IMR-90 (cell line): ENCODE measurements around the gene RRP8. TPM values are rescaled to one million over a fixed set of nuclear protein-coding genes. Genes with fewer than 3 reads are reported as not detected.

Source experiments
- ATAC-seq: fragments of 200-7000 bp; cut with Tn5 transposase; 2 replicates; pipeline ENCODE4 v1.9.1; 2020; ENCODE audit warnings: low read depth, mild to moderate bottlenecking, moderate library complexity
- BruUV-seq: library from RNA; stranded (reverse); fragments of 400-500 nt; replicated peaks from 2 replicates; lab custom pipeline; 2021; lab: Mats Ljungman, UMichigan
- CTCF ChIA-PET: fragments of 300-600 bp; formaldehyde crosslinking; extraction: SDS; loops from one replicate; lab custom pipeline; 2021; ENCODE audit warnings: antibody characterized with exemption; lab: Yijun Ruan, JAX
- POLR2A ChIA-PET: fragments of 300-600 bp; sonication (Branson Sonifier 250); formaldehyde crosslinking; loops from one replicate; lab custom pipeline; 2022; ENCODE audit warnings: antibody characterized with exemption; ENCODE audit not compliant: unreplicated experiment; lab: Charles Lee
- DNase-seq: peaks from one replicate; pipeline ENCODE4 v3.0.0; 2013
- H2AFZ ChIP-seq: replicated peaks from 2 replicates; pipeline ENCODE3; 2013; ENCODE audit warnings: low read length, mild to moderate bottlenecking; ENCODE audit not compliant: poor library complexity
- H2AK5ac ChIP-seq: 2 replicates; pipeline ENCODE4 v1.6.1; 2013; ENCODE audit warnings: low read depth, low read length, inconsistent platforms
- H2AK9ac ChIP-seq: replicated peaks from 2 replicates; pipeline ENCODE3; 2013; ENCODE audit warnings: mild to moderate bottlenecking, low read depth, low read length, moderate library complexity; ENCODE audit not compliant: poor library complexity
- H2BK120ac ChIP-seq: 2 replicates; pipeline ENCODE4 v1.6.1; 2013; ENCODE audit warnings: low read depth, low read length, inconsistent platforms
- H2BK15ac ChIP-seq: 3 replicates; pipeline ENCODE4 v1.6.1; 2013; ENCODE audit warnings: low read depth, low read length, inconsistent platforms
- H2BK20ac ChIP-seq: 2 replicates; pipeline ENCODE4 v1.6.1; 2013; ENCODE audit warnings: low read depth, mild to moderate bottlenecking, inconsistent platforms, low read length, moderate library complexity
- H2BK5ac ChIP-seq: 2 replicates; pipeline ENCODE4 v1.6.1; 2013; ENCODE audit warnings: mild to moderate bottlenecking, low read depth, low read length, inconsistent platforms; ENCODE audit not compliant: poor library complexity, severe bottlenecking
- H3K14ac ChIP-seq: replicated peaks from 2 replicates; pipeline ENCODE4 v1.6.1; 2013; ENCODE audit warnings: low read depth, low read length, inconsistent platforms
- H3K18ac ChIP-seq: 2 replicates; pipeline ENCODE4 v1.6.1; 2013; ENCODE audit warnings: low read depth, low read length, control low read depth
- H3K23ac ChIP-seq: 2 replicates; pipeline ENCODE4 v1.6.1; 2013; ENCODE audit warnings: low read depth, low read length, inconsistent platforms
- H3K27ac ChIP-seq: 2 replicates; pipeline ENCODE4 v1.5.1; 2013; ENCODE audit warnings: mild to moderate bottlenecking, control low read depth, low read length; ENCODE audit not compliant: insufficient read depth
- H3K27me3 ChIP-seq: 2 replicates; pipeline ENCODE4 v1.6.1; 2013; ENCODE audit warnings: low read length; ENCODE audit not compliant: control insufficient read depth, insufficient read depth
- H3K36me3 ChIP-seq: 2 replicates; pipeline ENCODE4 v1.6.1; 2013; ENCODE audit warnings: low read length, mixed read lengths; ENCODE audit not compliant: control insufficient read depth, insufficient read depth
- H3K4ac ChIP-seq: 2 replicates; pipeline ENCODE4 v1.6.1; 2013; ENCODE audit warnings: low read depth, low read length, inconsistent platforms
- H3K4me1 ChIP-seq: 2 replicates; pipeline ENCODE4 v1.6.1; 2013; ENCODE audit warnings: low read length, mixed read lengths; ENCODE audit not compliant: control insufficient read depth, insufficient read depth
- H3K4me2 ChIP-seq: 2 replicates; pipeline ENCODE4 v1.6.1; 2013; ENCODE audit warnings: low read depth, mild to moderate bottlenecking, control low read depth, low read length, moderate library complexity
- H3K4me3 ChIP-seq: 2 replicates; pipeline ENCODE4 v1.5.1; 2013; ENCODE audit warnings: low read depth, mild to moderate bottlenecking, control low read depth, low read length, moderate library complexity; ENCODE audit not compliant: insufficient read depth
- H3K56ac ChIP-seq: 2 replicates; pipeline ENCODE4 v1.6.1; 2013; ENCODE audit warnings: low read length, inconsistent platforms; ENCODE audit not compliant: insufficient read depth; ENCODE audit errors: extremely low read depth
- H3K79me1 ChIP-seq, 2 experiments: 2 replicates each; pipeline ENCODE4 v1.6.1; 2013; ENCODE audit warnings: low read length in 2 of 2, inconsistent platforms in 1 of 2, low read depth in 1 of 2
- H3K9ac ChIP-seq: 2 replicates; pipeline ENCODE4 v1.6.1; 2013; ENCODE audit warnings: low read depth, low read length, control low read depth
- H3K9me1 ChIP-seq: 2 replicates; pipeline ENCODE4 v1.6.1; 2013; ENCODE audit warnings: low read length, inconsistent platforms; ENCODE audit not compliant: insufficient read depth
- H3K9me3 ChIP-seq: 2 replicates; pipeline ENCODE4 v1.6.1; 2013; ENCODE audit warnings: low read length; ENCODE audit not compliant: control insufficient read depth, insufficient read depth
- H4K20me1 ChIP-seq: 2 replicates; pipeline ENCODE4 v1.6.1; 2013; ENCODE audit warnings: low read length, inconsistent platforms; ENCODE audit not compliant: insufficient read depth
- H4K5ac ChIP-seq: 2 replicates; pipeline ENCODE4 v1.6.1; 2013; ENCODE audit warnings: mild to moderate bottlenecking, low read depth, low read length, control low read depth
- H4K8ac ChIP-seq, 2 experiments: 2 replicates each; pipeline ENCODE4 v1.6.1; 2013; ENCODE audit warnings: low read depth in 2 of 2, low read length in 2 of 2, control low read depth in 1 of 2, inconsistent platforms in 1 of 2
- H4K91ac ChIP-seq: 2 replicates; pipeline ENCODE4 v1.6.1; 2013; ENCODE audit warnings: low read depth, low read length, inconsistent platforms; ENCODE audit not compliant: insufficient read depth
- BHLHE40 ChIP-seq: fragments of 150-350 bp; IDR thresholded peaks from 2 replicates; pipeline ENCODE4 v1.6.1; 2016; ENCODE audit warnings: mild to moderate bottlenecking, low read depth, low read length
- CEBPB ChIP-seq: IDR thresholded peaks from 2 replicates; pipeline ENCODE4 v1.6.1; 2012; ENCODE audit warnings: low read depth, low read length, improper control_type of control experiment
- CHD1 ChIP-seq: IDR thresholded peaks from 2 replicates; pipeline ENCODE4 v1.6.1; 2012; ENCODE audit warnings: low read depth, low read length, improper control_type of control experiment
- FOS ChIP-seq: fragments of 150-350 bp; IDR thresholded peaks from 2 replicates; pipeline ENCODE4 v1.6.1; 2016; ENCODE audit warnings: low read depth, low read length
- NFE2L2 ChIP-seq: fragments of 150-350 bp; IDR thresholded peaks from 2 replicates; pipeline ENCODE4 v1.6.1; 2016; ENCODE audit warnings: low read depth, mild to moderate bottlenecking, low read length
- POLR2A ChIP-seq: IDR thresholded peaks from 2 replicates; pipeline ENCODE4 v1.6.1; 2012; ENCODE audit warnings: mild to moderate bottlenecking, low read depth, low read length
- RAD21 ChIP-seq: IDR thresholded peaks from 2 replicates; pipeline ENCODE4 v1.6.1; 2012; ENCODE audit warnings: low read length, improper control_type of control experiment
- SMC3 ChIP-seq: fragments of 150-350 bp; IDR thresholded peaks from 2 replicates; pipeline ENCODE4 v1.6.1; 2016; ENCODE audit warnings: low read depth, mild to moderate bottlenecking, antibody characterized with exemption, low read length, moderate library complexity
- WGBS, 2 experiments: methylation state at CpG; one replicate each; pipeline versions ENCODE4 v1.1.5 to v1.1.7; 2013; ENCODE audit warnings: missing lambda C conversion rate in 2 of 2; ENCODE audit not compliant: insufficient read length in 1 of 2; ENCODE audit errors: extremely low coverage in 2 of 2; 5-methylcytosine and 5-hydroxymethylcytosine counted together
- dilution Hi-C: fragments of 300-500 bp; cut with HindIII; formaldehyde crosslinking; loops from one replicate; pipeline ENCODE4 v1.14.3; 2018; ENCODE audit warnings: low sequenced_read_pairs; ENCODE audit not compliant: unreplicated experiment
- in situ Hi-C: fragments of 300-500 bp; cut with MboI; formaldehyde crosslinking; loops from 3 replicates; pipeline ENCODE4 v1.14.3; 2019; ENCODE audit warnings: low sequenced_read_pairs, inconsistent platforms, mixed read lengths
- intact Hi-C: fragments of 100-400 bp; cut with micrococcal nuclease; formaldehyde crosslinking; loops from 2 replicates; pipeline ENCODE4 v1.10.0; 2022
- polyA plus RNA-seq, 3 experiments: library from polyadenylated mRNA; depleted of rRNA; stranded (reverse); fragments of >200 nt; gene quantifications; 2 replicates each; pipeline ENCODE4 v1.2.3, GENCODE V29; 2012; ENCODE audit warnings: low replicate concordance in 1 of 3
- total RNA-seq: library from RNA; depleted of rRNA; stranded (reverse); fragments of >200 nt; gene quantifications from 2 replicates; pipeline ENCODE4 v1.2.3, GENCODE V29; 2012
- TF ChIP-seq, protein P1 (sequence below): fragments of 150-350 bp; IDR thresholded peaks from 2 replicates; pipeline ENCODE4 v1.6.1; 2016; ENCODE audit warnings: low read depth, mild to moderate bottlenecking, low read length, moderate library complexity, borderline replicate concordance

Gene RRP8
- total and polyA plus RNA-seq, 2 of the 4 experiments (the other 2 are of a cell fraction): 10.8 to 11.5 TPM

DNA sequence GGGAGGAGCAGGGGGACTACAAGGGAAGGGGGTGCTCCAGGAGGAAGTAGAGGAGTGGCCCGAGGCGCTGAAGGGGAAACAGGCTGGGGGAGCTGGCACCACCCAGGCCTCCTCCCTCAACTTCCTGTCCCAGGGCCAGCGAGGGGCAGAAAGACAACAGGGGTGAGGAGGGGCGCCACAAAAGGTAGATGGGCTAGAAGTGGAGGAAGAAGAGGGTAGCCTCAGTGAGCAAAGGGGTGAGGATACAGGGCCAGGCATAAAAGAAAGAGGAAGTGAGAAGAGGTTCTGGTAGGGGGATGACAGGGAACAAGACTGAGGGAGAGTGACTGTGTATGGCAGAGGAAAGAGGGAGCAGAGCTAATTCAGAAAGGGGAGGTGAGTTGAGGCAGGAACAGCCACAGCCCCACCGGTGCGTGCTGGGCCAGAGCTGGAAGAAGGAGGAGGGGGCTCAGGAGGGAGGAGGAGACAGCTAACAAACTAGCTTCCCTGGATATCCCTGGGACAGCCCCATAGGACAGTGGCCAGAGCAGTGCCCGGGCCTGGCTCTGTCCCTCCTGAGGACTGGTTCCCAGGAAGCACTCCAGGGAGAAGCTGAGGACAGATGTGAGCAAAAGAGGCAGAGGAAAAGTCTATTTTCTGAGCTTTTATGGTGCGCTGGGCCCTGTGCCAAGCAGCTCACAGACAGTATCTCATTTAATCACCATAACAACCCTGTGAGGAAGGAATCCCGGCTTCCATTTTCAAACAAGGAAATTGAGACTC is 43.7 kb upstream of the RRP8 start:
- no peak overlapping the region; the same call in 1 of the 2 replicates for H3K4me2 ChIP-seq
- H3K14ac ChIP-seq: peak overlapping the region; percentile 64
- intact Hi-C loops: no loop called here
- TF ChIP-seq NFE2L2: no peak
- no peak for TF ChIP-seq POLR2A
- TF ChIP-seq CHD1: no peak
- TF ChIP-seq, protein P1, sequence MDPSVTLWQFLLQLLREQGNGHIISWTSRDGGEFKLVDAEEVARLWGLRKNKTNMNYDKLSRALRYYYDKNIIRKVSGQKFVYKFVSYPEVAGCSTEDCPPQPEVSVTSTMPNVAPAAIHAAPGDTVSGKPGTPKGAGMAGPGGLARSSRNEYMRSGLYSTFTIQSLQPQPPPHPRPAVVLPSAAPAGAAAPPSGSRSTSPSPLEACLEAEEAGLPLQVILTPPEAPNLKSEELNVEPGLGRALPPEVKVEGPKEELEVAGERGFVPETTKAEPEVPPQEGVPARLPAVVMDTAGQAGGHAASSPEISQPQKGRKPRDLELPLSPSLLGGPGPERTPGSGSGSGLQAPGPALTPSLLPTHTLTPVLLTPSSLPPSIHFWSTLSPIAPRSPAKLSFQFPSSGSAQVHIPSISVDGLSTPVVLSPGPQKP: no peak
- no peak for TF ChIP-seq SMC3
- TF ChIP-seq RAD21: no peak
- TF ChIP-seq FOS: no peak
- no peak for TF ChIP-seq BHLHE40
- no peak for TF ChIP-seq CEBPB
- peak overlapping the region; percentile 86 for H2AK9ac ChIP-seq
- H3K4me3 ChIP-seq: no peak overlapping the region
- DNase-seq: peak; percentile 56
- WGBS, 2 experiments: no CpG with 5 or more reads among the region's 9 CpGs
- in situ Hi-C loops: no loop called here
- peaks cover 4% of the 10 kb centered on the region; the same call in 1 of the 2 replicates for H3K36me3 ChIP-seq
- H2AFZ ChIP-seq: peak overlapping the region; percentile 83
- peak overlapping the region; percentile 18; the same call in 1 of the 3 replicates for H2BK15ac ChIP-seq
- H3K79me1 ChIP-seq: peaks cover 5 to 40% of the 10 kb centered on the region in 2 experiments; a peak in 3 of 4 replicates
- peak overlapping the region; percentile 88 for H2AK5ac ChIP-seq
- H4K8ac ChIP-seq: peak overlapping the region; percentile 47 to 94; a peak in 3 of 4 replicates
- H3K9me1 ChIP-seq: peaks cover 26% of the 10 kb centered on the region
- no TSS peak for BruUV-seq
- ChIA-PET POLR2A (no interaction called here), CTCF (interaction anchor here (1.1 kb wide), 1 partner anchor 36 kb away, joined by 4 read pairs; the partner anchor contains the start of gene MRPL17)
- H2BK120ac ChIP-seq: peak overlapping the region; percentile 81
- peak overlapping the region; percentile 28 for H4K5ac ChIP-seq
- peak overlapping the region; percentile 68 for H3K18ac ChIP-seq
- H3K56ac ChIP-seq: peak overlapping the region; percentile 35; the same call in 1 of the 2 replicates
- peak overlapping the region; percentile 85 for H4K91ac ChIP-seq
- H3K9ac ChIP-seq: no peak overlapping the region
- peak overlapping the region; percentile 86; the same call in 1 of the 2 replicates for H3K23ac ChIP-seq
- H3K4ac ChIP-seq: peak overlapping the region; percentile 83
- H3K27ac ChIP-seq: peak overlapping the region; percentile 9; the same call in 1 of the 2 replicates
- H2BK5ac ChIP-seq: peak overlapping the region; percentile 12
- ATAC-seq: peak; percentile 36
- peak overlapping the region; percentile 32; the same call in 1 of the 2 replicates for H2BK20ac ChIP-seq
- H4K20me1 ChIP-seq: peaks cover 5% of the 10 kb centered on the region; the same call in 1 of the 2 replicates
- dilution Hi-C loops: no loop called here
- peaks cover 16% of the 10 kb centered on the region for H3K4me1 ChIP-seq
- 0 out of 2 replicates have a peak, but pooled peaks cover 3% of the 10 kb centered on the region for H3K27me3 ChIP-seq
- no peaks in the 10 kb centered on the region for H3K9me3 ChIP-seq
